Stimulated activated CD4-positive, alpha-beta T cell treated with anti-CD3 and anti-CD28 coated beads, Interleukin-15, amount 100 ng/mL, for 48 hours (primary cell): ENCODE results near the gene OSBPL5.
A peak's percentile ranks its signal among the peaks of the same experiment; 100 is the strongest.
"Not testable (repeated sequence)": the region's sequence is repeated elsewhere in the genome, so short reads cannot be mapped to it uniquely, and the experiment has no call there.

Source experiments
- DNase-seq, 2 donors: peaks; one replicate each; pipeline ENCODE4 v3.0.0-alpha.2; 2020; ENCODE audit warnings: low read depth in 2 of 2

The OSBPL5 gene

DNA sequence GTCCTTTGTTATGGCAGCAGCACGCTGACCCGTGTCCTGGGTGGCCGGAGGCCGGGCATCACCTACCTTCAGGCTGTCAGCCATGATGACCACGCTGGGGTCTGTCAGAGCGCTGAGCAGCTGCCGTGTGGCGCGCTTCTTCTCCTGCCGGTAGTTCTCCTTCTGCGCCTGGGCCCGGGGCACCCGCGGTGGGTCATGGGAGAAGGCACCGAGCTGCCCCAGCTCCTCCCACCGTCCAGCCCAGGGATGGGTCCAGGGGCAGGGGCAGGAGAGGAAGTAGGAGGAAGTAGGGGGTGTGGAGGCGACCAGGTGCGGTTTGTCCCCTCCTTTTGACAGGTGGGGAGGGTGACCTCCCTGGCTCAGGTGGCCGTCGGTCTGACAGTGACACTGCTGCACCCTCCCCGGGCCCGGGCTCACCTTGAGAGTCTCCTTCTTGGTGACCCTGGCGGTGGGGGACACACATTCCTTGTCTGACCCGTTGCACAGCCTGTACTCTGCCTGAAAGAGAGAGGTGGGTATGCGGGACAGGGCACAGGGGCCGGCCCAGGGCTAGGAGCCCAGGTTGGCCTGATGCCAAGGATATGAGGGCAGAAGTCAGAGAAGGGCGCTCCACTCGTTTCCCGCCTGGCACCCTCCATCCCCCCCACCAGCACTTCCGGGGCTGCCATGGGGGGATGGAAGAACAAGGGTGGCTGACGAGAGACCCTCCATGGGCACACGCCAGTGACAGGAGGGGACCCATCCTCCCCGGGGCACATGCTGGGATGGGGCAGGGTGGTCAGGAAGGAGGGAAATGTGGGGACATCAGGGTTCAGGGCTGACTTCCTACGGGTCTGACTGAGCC lies 43.0 kb downstream of the OSBPL5 start:
- no peak for DNase-seq

DNA sequence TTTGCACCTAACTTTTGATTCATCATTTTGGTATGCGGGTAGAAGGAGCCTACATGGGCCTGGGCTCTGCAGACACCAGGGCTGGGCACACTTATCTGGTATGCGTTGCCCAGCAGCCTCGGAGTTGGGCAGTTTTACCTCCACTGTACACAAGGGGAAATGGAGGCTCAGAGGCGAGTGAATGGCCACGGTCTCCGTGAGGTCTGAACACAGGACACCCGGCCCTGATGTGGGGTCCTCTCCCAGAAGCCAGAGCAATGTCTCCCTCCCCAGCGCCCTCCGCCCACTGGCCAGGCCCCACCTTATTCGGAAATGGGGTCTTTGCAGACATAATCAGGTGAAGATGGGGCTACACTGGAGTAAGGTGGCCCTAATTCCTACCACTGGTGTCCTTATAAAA lies 43.7 kb downstream of the OSBPL5 start:
- no peak for DNase-seq

DNA sequence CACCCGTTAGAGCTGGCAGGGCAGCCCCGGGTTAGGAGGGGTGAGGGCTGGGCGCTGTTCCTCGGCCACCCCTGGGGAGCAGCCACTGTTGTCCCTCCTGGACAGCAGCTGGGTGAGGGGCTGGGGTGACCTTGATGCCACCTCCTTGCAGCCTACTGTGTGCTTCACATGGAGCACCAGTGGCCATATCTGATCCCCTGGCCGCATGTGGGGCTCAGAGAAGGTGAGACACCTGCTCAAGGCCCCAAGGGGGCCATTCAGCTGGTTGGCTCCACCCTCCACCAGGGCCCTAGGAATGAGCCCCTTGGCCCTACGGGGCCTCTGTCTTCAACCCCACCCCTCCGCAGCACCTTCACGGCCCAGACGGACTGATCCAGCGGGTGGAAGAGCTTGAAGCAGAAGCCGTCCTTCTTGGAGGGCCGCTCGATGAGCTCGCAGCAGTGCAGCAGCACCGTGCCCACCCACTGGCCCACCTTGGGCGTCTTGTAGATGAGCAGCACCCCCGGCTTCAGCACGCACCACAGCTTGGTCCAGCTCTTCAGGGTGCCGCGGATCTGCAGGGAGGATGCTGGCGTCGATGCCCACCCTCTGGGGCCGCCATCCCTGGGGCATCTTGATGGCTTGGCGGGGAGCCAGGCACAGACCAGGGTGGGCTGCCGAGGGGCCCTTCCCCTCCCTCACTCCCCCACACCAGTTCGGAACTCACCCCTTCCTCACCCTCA lies 44.9 kb downstream of the OSBPL5 start:
- no peak for DNase-seq

DNA sequence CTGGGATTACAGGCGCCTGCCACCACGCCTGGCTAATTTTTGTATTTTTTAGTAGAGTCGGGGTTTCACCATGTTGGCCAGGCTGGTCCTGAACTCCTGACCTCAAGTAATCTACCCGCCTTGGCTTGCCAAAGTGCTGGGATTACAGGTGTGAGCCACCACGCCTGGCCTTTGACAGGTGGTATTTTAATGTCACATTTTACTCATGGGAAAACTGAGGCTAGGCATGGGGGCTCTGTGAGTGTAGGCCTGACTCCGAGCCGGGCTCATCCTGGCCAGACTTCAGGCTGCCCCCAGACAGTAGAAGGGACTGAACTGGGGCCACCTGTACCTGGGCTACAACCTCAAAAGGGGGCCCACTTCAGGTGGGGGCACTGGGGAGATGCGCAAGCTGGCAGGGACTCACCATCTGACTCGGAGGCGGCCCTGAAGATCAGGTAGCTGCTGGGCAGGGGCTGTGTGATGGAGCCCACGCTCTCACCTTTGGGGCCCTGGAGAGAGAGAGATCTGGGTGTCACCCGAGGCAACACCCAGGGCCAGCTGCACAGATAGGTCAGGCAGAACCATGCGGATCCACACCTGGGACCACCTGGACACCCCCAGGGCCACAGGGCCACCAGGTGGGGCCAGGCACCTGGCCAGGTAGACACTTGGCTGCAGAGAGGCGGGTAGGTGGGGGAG lies 45.8 kb downstream of the OSBPL5 start:
- no peak for DNase-seq

DNA sequence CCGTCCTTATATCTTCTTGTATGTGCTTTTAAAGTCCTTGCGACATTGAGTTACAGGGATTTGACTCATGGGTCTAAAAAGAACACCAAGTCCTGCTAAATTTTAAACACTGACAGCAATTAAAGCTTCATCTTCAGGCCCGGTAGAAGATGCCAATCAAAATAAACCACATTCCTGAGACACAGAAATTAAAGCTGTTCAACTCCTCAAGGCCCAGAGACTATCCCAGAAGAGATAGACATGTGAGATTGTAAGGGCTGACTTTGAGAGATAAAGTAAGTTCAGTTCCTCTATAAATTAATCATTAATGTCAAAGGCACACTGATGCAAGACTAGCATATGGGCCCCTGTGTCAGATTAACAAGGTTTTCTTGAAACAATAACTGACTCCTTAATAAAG lies 49.8 kb downstream of the OSBPL5 start:
- DNase-seq, result no peak

DNA sequence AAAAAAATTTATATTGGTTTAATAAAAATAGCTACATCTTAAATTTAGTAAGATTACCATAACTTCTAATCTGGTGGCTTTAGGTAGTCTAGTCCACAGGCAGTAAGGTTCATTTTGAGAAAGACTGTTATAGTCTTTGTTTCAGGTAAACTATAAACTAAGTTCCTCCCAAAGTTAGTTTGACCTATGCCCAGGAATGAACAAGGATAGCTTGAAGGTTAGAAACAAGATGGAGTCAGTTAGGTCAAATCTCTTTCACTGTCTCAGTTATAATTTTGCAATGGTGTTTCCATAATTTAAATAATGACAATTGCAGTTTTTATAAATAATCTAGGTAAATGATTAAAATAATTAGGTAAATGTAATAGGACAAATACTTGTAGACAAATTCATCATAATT lies 51.4 kb downstream of the OSBPL5 start:
- not testable (repeated sequence) for DNase-seq

DNA sequence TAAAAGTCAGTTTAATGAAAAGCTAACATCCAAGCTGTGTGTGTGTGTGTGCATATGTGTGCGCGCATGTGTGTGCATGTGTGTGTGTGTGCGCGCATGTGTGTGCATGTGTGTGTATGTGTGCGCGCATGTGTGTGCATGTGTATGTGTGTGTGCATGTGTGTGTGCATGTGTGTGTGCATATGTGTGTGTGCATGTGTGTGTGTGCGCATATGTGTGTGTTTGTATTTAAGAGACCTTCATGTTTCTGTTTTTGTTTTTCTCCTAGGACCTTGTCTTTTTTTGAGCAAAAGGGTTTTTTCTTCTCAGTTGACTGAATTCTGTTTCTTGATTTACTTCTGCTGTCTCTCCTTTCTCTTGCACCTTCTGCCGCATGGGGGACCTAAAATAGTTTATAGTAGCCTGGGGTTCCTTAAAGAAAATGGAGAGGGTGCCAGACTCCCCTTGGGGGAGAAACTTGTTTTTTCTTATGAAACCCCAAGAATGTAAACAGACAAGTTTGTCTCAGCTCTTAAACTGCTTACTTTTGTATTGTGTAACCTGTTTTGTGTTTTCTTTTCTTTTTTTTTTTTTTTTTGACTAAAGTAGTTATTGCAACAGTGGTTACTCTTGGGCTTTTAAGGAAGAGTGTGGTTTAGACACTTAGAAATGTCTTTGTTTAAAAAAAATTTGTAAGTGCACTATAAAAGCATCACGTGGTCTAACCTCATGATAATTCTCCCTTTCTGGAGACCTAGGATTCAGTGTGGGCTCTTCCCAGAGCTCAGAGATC lies 53.0 kb downstream of the OSBPL5 start:
- DNase-seq, result no peak

DNA sequence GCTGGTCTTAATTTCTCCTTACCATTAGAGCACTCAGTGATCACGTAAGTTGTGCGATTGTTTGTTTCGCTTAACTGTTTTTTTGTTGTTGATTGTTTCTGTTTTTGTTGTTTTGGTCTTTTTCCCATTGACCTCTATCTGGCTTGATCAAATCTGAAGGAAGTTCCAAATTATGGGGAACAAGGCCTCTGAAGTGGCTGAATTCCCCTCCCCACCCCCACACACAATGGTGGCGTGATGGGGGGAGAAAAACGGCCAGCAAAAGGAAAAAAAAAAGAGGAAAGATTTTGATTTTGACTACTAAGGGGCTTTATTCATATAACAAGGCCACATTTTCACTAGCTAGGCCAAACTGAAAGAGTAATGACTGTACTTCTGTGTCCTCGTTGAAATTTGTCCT lies 53.6 kb downstream of the OSBPL5 start:
- DNase-seq, result no peak

DNA sequence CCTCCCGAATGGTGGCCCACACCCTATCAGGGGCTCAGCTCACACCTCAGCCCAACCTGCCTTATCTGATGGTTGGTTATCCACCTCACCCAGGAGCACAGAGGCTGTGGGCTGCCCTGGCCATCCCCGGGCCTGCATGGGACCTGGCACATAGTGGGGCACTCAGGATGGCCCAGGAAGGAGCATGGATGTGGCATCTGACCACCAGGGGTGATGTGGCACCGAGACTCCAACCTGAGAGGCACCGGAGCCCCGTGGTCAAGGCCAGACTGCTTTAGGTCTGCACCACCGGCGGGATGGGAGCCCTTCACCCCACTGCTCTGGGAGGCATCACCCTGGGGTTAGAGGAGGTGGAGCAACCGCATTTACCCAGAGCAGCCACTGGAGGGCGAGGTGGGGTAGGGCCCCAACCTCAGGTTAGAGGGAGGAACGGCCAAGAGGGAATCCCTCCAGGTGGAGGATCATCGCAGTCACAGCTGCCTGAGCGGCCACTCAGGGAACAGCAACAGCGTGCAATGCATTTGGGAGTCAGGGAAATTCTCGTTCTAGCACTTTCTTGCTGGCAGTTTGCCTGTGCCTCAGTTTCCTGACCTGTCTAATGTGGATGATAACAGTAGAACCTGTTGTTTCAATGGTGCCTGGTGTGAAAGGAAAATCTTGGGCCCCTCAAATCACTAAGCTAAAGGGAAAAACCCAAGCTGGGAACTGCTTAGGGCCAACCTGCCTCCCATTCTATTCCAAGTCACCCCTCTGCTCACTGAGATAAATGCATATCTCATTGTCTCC lies 55.0 kb downstream of the OSBPL5 start:
- DNase-seq, result peak; percentile 23 to 37

DNA sequence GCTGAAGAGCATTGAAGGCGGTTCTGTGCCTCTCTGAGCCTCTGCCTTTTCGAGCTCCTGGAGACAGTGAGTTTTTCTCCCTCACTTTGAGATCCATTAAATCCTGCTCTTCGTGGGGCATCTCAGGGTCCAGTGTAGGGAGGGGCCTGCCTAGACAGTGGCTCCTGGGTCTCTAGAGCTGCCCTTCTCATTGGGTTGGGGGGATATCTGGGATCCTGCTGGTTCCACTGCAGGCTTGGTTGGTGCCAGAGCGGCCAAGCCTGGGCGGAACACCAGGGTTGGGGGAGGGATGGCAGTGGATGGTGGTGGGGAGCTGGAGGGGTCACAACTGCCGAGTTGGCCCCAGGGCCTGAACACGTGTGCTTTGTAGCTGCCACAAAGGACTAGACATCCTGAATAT lies 55.7 kb downstream of the OSBPL5 start:
- no peak for DNase-seq

DNA sequence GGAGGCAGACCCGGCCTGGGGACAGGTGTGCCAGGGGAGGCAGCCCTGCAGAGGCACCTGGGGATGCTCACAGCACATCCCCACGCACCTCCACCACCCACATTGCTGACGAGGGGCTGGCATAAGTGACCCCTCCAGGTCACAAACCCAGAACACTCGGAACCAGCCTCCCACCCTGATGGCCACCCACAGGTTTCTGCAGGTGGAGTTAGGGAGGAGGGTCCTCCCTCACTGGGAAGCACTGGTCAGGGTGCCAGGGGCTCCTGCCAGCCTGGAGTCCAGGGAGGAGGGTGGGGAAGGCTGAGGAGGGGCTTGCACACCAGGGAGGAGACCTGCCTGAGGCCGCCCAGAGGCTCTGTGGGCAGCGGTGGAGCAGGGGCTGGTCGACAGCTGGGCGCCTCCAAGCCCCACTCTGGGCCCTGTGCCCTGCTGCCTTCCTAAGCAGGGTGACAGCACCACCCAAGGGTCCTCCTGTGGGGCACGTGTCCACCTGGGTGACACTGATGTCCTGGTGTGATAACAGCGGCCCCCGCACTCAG lies 56.9 kb downstream of the OSBPL5 start:
- DNase-seq, result no peak

DNA sequence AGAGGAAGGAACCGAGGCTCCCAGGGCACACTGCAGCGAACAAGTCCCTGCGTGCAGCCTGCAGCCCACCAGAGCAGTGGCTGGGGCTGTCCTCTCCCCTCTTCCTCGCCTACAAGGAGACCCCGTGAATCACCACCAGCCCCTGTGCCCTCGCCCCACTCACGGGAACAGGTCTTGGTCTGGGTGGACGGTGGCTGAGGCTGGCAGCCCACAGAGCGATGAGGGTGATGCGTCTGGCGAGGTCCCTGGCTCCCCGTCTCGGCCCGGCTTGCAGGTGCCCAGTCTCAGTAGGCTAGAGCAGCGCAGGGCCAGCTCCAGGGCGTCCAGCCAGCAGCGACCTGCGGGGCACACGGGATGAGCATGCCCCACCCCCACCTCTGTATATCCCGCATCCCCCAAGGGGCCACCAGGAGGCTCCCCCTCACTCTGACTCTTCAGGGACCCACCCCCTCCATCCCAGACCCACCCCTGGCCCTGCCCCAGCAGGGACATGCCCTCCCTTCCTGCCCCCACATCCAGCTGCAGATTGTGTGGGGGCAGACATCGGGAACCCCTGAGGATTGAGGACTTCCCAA lies 57.4 kb downstream of the OSBPL5 start:
- no peak for DNase-seq

DNA sequence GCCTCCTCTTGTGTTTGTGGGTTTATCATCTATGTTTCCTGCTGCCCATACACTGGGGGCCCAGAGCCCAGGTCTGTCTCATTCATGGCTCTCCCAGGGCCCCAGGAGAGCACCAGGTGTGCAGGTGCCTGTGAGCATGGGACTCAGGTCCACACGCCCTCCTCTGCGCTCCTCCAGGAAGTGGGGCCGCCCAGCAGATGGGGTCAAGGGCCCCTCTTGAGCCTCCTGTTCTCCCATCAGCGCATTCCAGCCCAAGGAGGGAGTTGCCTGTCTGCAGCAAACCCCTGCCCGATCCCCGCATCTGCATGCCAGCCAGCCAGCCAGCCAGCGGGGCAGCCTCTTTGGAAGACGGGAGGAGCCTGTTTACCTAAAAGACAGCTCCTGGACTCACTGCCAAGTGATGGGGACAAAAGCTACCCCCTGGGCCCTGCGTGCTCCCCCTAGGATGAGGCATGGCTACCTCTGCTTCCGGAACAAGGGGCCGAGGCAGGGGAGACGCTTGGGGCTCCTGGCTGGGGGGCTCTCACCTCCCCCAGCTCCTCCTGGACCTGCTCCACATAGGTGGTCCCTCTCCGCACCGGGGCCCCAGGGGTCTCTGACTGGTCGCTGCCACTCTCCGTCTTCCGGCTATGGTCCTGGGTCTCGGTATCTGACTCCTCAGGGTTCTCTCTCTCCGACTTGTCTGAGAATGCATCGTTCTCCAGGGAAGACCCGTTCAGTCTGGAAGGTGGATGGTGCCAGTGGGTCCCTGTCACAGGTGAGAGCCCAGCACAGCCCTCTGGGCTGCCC lies 58.2 kb downstream of the OSBPL5 start:
- no peak for DNase-seq

DNA sequence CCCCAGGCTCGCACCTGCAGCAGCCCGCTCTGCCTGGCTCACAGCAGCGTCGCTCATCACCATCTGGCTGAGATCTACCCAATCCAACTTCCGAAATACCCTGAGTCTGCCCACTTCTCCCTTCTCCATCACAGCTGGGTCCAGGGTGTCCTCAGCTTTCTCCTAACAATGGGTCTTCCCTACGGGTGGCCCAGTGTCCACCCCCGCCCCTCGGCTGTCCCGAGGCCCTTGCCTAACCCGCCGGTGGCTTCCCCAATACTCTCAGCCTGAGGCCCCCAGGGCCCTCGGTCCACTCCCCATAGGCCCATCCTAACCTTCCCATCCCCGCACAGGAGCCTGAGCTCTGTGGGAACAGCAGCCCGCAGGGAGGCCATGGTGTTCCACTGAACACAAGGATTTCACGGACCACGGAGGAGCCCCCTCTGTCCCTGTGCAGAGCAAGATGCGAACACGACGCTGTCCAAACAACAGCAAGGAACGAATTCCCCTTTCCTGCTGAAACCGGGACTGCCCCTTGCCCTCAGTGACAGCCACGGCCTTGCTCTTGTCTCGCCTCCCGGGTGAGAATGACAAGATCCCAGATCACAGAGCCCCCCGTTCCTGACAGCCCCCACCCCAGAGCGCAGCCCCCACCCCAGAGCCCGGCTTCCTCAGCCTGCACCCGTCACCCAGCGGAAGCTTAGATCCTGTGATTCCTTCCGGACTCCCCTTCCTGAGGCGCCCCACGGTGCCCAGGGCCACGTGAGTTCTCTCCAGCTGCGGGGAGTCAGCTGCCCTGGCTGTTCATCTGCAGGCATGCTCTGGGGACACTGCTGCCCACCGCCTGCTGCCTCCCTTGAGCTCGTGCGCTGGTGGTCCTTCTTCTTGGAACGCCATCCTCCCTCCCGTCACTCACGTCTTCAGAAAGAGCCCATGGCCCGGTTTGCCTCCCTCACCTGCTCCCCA lies 59.0 kb downstream of the OSBPL5 start:
- no peak for DNase-seq

DNA sequence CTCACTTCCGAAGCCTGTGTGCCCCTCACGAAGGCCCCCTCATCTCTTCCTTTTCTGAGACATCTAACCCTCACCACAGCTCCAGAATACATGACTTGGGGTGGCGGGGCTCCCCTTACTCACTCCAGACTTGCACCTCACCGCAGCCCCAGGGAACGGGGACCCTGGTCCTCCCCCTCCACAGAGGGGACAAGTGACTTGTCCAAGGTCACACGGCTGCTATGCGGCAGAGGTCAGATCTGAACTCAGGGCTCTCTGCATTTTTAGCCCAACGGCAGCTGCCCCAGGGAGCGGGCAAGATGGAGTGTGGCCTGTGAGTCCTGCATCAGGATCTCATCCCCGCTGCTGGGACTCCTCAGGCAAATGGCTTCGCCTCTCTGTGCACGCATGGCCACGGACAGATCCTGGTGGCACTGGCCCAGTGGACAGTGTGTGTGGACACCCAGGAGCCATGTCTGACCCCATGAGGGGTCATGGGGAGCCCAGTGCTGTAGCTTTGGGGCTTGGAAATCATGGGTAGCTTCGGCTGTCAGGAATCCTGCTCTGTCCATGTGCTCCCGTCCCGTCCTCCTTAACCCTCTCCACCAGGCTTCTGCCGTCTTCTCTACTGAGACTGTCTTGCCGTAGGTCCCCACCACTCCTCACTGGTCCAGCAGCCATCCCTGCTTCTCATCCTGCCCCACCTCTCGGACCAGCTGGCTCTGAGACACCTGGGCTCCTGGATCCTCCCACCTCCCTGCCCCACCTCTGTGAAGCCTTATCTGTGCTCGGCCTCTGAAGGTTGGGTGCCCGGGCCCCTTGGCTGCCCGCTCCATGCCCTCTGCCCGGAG lies 59.9 kb downstream of the OSBPL5 start:
- DNase-seq, result no peak

DNA sequence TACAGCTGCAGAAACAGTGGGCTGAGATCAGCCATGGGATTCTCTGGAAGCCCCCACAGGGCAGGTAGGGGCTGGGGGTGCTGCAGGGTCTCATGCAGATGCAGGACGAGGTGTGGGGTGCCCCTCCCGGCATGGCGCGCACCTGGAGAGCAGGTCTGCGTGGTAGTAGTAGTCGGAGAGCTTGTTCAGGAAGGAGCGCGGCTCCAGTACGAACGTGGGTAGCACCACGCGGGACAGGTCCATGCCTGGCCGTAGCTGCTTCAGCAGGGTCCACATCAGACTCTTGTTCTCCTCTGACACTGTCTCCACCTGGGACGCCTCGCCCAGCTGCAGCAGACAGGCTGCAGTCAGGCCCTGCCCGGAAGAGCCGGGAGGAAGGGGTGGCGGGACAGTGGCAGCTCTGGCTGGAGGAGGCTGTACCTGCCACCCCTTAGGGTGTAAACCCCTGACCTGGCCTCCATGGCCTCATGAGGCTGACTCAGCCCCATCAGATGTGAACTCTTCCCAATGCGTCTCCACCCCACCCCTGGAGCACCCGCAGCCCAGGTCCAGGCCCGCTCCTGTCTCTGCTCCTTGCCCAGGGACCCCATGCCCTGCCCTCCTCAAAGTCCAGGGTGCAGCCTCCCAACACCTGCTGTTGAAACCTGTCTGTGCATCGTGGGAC lies 60.9 kb downstream of the OSBPL5 start:
- no peak for DNase-seq

DNA sequence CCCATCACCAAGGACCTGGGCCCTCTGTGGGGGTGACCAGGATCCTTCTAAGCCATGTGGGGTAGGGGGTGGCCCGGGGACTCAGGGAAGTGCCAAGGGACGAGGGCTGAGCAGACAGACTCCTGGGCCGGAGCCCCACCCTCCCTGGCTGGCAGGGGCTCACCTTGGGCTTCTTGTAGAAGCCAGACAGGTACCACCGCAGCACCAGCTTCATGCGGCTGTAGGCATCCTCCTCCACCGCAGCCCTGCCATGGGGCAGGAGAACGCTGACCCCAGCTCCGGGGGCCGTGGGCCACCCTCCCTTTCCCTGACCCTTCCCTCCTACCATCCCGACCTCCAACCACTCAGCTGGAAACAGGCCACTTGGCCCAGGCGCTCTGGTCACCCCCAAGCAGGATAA lies 62.0 kb downstream of the OSBPL5 start:
- DNase-seq, result no peak
